Measurements from ENCODE around the gene RERE.

RERE gene

DNA sequence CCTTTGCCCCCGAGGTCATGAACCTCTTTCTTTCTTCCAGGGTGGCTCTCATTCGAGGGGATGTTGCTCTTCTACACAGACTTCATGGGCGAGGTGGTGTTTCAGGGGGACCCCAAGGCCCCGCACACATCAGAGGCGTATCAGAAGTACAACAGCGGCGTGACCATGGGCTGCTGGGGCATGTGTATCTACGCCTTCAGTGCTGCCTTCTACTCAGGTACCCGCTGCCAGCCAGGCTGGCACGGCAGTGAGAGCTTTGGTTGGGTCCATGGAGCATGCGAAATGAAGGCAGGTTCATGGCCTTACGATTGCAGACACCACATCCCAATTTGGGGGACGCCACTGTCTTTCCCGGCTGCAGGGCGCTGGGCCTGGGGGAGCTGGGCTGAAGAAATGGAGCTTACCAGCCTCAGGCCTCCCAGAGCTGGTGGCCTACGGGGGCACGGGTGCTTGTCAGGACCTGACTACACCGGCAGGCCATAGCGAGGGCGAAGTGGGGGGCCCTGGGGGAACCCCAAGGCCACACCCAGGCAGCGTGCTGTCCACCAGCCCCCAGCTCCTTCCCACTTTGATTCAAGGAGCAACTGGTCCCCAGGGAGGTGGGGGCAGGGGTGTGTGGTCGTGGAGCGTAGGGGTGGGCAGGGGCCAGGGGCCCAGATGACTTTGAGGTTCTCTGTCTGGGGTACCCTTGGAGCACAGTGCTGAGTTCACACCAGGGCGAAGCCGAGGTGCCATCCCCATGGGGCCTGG is 479.5 kb downstream of the RERE start:
- DNase-seq = no peak

DNA sequence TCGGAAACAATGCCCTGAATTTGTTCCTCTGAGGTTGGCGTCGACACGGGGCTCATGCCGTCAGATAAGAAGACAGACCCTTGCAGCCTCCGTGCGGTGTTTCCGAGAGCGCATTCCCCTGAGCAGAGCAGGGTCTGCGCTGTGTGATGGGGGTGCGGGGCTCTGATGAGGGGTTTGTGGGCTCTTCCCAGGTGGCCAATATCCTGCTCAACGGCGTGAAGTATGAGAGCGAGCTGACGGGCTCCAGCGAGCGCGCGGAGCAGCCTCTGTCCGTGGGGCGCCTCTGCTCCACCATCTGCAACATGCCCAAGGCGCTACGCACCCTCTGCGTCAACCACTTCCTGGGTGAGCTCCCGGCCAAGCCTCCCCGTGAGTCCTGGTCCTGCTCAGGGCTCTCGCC is 482.2 kb downstream of the RERE start:
- DNase-seq = no peak

DNA sequence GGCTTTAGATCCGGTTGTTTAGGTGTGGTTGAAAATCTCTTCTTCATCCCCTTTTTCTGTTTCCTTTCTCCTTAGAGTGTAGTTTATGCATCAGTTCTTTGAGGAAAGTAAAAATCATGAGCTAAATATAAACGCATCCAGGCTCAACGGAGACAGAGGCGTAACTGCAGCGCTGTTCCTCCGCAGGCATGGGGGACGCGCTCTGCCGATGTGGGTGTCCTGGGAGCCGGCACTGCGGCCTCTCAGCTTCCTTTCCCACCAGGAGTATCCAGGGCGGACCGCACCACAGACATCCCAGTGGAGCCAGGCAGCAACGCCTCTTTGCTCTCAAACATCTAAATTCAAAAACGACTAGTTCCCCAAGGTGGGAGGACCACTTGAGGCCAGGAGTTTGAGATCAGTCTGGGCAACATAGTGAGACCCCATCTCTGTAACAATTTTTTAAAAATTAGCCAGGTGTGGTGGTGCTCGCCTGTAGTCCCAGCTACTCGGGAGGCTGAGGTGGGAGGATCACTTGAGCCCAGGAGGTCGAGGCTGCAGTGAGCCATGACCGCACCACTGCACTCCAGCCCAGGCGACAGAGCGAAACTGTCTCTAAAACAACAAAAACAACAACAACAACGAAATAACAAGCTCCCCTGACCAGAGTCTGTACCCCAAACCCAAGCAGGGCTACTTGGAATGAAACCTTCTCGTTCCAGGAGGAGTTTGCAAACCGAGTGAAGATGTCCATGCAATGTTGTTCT is 483.2 kb downstream of the RERE start:
- DNase-seq = no peak

DNA sequence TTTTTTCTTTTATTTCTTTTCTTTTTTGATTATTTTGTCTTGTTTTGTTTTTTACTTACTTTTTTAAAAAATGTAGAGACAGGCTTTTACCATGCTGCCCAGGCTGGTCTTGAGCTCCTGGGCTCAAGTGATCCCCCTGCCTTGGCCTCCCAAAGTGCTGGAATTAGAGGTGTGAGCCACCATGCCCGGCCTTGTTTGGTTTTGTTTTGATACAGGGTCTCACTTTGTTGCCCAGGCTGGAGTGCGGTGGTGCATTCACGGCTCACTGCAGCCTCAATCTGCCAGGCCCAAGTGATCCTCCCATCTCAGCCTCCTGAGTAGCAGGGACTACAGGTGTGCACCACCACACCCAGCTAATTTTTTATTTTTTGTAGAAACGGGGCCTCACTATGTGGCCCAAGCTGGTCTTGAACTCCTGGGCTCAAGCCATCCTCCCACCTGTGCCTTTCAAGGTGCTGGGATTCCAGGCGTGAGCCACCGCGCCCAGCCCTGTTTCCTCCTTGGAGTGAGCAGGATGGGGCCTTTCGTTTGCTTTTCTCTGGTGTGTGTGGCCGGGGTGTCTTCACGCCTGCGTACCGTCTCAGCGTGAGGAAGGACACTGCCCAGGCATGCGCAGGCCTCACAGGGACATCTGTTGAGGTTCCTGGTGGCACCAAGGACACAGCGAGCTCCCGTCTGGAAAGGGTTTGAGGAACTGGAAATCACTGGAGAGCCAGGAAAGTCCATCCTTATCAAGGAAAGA is 484.0 kb downstream of the RERE start:
- no peak for DNase-seq

DNA sequence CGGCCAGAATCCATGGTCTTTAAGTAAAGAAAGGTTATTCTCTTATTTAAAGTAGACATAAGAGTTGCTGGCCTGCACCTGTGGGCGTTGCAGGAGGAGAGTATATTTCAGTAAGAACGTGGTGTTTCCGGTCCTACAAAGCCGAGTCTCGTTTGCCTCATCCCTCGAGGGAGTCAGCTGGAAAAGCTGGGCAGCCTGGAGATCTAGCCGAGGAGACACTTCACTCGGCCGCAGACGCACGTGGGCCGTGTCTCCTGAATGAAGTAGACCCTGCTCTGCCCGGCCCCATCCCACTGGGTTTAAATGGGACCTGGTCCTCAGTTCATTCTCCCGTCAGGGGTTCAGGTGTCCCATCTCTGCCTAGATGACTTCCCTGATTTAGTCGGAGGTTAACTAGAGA is 484.6 kb downstream of the RERE start:
- no peak for DNase-seq

DNA sequence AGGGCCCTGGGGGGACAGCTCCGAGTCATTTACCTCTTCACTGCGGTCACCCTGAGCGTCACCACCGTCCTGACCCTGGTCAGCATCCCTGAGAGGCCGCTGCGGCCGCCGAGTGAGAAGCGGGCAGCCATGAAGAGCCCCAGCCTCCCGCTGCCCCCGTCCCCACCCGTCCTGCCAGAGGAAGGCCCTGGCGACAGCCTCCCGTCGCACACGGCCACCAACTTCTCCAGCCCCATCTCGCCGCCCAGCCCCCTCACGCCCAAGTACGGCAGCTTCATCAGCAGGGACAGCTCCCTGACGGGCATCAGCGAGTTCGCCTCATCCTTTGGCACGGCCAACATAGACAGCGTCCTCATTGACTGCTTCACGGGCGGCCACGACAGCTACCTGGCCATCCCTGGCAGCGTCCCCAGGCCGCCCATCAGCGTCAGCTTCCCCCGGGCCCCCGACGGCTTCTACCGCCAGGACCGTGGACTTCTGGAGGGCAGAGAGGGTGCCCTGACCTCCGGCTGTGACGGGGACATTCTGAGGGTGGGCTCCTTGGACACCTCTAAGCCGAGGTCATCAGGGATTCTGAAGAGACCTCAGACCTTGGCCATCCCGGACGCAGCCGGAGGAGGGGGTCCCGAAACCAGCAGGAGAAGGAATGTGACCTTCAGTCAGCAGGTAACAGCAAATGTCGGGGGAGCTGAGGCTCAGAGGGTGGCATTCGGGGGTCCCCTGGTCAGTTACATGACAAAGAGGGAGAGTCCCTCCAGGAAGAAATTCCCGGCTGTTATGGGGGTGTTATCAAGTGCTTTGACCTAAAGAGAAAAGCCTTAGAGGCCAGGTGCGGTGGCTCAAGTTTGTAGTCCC is 486.9 kb downstream of the RERE start:
- no peak for DNase-seq

DNA sequence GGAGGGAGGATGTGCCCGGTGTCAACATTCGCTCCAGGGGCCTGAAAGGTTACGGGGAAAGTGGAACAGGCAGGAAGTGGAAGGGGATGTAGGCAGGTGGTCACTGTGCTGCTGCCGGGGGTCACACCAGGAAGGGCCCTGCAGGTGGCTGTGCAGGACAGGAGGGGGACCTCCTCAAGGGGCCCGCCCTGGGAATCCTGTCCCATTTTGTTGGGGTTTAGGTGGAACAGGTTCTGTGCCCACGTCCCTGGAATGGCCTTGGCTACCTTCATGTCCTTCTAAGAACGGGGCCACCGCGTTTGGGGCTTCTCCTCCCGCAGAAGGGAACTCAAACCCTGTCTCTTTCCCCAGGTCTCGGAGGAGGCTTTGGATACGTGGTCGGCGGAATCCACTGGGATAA is 487.6 kb downstream of the RERE start:
- no peak for DNase-seq

DNA sequence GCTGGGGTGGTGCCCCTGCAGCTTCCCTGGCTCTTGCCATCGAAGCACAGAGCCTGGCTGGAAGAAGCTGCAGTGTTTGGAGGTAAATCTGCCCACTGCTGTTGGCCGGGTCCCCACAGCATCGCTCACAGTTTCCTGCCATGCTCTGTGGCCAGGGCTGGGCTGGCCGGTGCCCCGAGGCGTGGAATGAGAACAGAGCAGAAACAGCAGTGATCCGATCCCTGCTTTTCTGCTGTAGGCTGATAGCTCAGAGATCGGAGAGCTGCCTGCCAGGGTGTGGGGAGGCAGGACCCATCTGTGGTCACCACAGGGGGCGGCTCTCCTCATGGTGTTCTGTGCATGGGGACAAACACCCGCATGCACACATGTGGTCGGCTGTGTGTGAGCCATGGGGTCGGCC is 488.0 kb downstream of the RERE start:
- no peak for DNase-seq

DNA sequence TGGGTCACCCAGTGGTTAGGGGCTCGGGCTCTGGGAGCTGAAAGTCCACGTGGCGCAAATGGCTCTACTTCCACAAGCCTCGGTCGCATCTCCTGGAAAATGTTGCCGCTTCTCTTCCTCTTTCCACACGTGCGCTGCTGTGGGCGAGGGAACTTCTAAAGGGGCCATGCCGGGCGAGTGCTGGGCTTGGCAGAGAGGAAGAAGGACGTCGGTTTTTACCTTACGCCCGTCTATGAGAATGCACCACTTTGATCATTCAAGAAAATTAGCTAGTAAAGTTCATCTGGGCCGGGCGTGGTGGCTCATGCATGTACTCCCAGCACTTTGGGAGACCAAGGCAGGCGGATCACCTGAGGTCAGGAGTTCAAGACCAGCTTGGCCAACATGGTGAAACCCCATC is 489.2 kb downstream of the RERE start:
- DNase-seq = no peak

DNA sequence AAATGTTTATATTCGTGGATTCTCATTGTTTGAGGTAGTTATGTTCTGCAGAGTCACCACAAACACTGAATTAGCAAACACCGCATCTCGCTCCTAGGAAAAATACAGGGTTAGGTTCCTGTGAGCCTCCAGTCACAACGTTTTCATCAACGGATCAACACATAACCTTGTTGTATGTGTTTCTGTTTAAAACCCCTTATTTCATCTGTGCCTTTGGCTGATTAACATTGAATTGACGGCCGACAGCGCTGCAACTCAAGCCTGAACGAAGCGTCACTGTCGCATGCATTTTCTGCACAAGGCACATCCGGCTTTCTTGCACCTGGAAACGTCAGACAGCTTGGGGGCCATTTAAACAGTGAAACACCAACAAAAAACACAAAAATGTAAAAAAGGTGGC is 491.2 kb downstream of the RERE start:
- DNase-seq = no peak

DNA sequence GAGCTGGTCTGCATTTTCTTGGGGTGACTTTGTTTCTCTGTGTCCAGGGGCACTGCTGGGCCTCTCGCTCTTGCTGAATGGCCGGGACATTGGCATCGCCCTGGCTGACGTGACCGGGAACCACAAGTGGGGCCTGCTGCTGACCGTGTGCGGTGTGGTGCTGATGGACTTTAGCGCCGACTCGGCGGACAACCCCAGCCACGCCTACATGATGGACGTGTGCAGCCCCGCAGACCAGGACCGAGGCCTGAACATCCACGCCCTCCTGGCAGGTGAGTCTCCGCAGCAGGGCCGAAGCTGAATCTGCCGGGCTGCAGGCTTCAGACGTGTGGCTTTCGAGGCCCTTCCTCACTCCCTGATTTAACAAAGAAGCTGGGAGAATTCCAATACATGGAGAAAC is 491.7 kb downstream of the RERE start:
- DNase-seq = no peak

DNA sequence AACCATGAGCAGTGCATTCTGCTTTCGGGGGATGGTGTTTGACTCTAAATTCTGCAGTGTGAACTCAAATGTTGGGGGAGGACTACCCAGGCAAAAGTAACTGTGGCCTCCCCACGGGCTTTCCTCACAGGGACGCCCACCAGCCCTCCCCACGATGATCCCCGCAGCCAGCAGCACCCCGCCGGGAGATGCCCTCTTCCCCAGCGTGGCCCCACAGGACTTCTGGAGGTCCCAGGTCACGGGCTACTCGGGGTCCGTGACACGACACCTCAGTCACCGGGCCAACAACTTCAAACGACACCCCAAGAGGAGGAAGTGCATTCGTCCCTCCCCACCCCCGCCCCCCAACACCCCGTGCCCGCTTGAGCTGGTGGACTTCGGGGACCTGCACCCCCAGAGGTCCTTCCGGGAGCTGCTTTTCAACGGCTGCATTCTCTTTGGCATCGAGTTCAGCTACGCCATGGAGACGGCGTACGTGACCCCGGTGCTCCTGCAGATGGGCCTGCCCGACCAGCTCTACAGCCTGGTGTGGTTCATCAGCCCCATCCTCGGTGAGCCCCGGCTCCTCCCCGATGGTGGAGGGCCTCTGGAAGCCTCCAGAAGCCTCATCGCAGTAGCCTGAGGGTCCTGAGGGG is 493.1 kb downstream of the RERE start:
- DNase-seq = no peak

DNA sequence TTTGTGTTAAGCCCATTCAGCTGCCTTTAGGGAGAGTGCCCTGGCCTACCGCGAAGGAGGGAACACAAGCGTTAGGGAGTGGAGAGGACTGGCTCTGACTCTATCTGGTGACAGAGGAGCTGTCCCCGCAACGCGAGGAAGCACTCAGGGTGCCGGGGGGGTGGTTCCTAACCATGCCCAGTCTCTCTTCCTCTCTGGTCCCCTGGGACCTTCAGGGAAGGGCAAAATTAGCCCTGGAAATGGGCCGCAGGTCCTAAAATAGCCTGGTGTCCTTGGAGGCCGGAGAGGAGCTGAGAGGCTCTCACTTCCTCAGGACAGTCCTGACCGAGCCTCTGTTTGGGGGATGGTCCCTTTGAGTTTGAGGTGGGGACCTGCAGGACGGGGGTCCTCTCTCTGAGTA is 493.7 kb downstream of the RERE start:
- DNase-seq = no peak

DNA sequence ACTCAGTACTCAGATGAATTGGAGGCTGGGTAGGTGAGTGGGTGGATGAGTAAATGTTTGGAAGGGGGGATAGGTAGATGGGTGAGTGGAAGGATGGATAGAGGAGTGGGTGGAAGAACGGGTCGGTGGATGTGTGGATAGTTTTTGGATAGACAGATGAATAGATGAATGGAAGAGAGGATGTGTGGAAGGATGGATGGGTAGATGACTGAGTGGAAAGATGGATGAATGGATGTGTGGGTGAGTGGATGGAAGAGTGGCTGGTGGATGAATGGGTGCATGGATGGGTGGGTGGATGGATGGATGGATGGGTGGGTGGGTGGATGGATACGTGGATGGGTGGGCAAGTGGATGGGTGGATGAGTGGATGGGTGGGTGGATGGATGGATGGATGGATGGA is 495.8 kb downstream of the RERE start:
- no peak for DNase-seq

DNA sequence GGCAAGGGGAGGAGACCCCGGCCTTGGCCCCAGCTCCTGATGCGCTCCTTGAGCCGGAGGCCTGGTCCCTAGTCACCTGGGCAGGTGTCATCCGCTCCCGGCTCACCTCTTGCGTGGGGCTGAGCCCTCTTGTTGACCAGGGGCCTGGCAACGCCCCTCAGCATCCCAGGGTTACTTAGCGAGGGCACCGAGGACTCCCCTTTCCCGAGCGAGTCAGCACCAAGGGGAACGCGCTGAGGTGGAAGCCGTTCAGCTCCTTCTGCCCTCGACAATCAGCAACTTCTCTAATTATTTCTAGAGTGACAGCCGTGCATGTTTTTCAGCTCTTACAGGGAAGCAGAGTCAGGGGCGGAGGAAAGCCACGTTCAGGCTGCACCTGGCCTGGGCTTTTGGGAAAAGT is 499.0 kb downstream of the RERE start:
- no peak for DNase-seq

DNA sequence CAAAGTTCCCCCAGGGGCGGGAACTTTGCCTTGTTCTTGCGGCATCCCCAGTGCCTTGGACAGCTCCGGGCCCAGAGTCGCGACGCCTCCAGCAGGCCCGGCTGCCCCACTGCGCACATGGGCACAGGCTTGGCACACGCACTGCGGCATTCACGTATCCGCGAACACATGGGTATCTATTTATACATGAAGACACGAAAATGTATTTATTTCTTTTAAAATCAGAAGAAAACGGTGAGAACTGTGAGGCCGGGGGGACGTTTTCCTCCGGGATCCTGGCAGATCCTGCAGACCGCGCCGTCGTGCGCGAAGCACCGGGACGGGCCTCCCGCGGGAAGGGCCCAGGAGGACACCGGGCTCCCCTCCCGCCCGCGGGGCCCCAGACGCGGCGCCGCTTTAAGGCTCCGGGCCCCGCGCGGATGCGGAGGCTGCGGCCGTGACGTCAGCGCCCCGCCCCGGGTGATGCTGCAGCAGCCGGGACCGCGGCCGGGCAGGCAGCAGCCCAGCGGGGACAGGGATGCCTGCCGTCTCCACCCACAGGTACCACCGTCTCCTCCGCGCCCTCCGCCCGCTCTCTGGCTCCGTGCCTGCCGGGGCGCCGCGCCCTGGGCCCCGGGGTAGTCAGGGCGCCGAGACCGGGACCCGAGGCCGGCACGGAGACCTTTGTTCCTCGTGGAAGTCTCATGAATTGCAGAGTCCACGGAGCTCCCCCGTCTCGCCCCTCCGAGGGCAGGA is 499.6 kb downstream of the RERE start, which contains the start of gene SLC45A1:
Gene SLC45A1, plus strand, starts transcription at position 468 of the 735 bp plus-strand sequence. CDS start 6,216 bp downstream, outside the sequence.
- DNase-seq = no peak

DNA sequence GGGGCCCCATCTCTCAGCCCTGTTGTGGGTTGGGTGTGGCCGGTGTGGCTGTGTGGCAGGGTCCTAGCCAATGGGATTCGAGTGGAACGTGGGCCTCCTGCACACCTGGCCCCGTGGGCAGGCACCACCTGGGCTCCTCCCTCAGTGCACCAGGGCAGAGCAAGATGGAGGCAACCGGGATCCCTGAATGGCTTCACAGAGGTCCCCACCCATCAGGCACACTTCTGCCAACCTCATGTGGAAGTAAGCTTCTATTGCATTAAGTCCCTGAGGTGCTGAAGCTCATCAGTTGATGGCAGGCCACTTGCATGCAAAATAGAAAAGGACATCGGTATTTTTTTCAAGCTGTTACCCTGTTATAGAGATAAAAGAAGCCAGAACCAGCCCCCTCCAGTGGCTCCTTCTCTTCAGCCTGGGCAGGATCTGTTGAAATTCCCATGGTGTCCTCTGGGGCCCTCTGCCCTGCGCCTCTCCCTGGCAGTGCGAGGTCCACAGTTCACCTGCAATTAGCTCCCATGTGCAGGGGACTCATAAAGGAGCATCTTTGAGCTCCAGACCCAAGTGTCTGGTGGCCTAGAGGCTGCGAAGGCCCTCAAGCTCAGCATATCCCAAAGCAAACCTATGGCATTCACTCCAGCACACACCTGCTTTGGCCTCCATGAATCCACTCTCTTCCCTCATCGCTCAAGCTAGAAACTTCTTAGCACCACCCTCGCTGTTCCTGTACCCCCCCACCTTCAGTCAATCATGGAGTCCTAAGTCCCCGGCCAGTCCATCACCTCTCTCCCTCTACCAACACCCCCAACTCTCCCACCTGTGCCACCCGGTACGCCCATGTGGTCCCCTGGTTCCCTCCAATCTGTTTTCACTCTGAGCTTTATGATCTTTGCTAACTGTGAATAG is 501.6 kb downstream of the RERE start:
- DNase-seq = no peak

DNA sequence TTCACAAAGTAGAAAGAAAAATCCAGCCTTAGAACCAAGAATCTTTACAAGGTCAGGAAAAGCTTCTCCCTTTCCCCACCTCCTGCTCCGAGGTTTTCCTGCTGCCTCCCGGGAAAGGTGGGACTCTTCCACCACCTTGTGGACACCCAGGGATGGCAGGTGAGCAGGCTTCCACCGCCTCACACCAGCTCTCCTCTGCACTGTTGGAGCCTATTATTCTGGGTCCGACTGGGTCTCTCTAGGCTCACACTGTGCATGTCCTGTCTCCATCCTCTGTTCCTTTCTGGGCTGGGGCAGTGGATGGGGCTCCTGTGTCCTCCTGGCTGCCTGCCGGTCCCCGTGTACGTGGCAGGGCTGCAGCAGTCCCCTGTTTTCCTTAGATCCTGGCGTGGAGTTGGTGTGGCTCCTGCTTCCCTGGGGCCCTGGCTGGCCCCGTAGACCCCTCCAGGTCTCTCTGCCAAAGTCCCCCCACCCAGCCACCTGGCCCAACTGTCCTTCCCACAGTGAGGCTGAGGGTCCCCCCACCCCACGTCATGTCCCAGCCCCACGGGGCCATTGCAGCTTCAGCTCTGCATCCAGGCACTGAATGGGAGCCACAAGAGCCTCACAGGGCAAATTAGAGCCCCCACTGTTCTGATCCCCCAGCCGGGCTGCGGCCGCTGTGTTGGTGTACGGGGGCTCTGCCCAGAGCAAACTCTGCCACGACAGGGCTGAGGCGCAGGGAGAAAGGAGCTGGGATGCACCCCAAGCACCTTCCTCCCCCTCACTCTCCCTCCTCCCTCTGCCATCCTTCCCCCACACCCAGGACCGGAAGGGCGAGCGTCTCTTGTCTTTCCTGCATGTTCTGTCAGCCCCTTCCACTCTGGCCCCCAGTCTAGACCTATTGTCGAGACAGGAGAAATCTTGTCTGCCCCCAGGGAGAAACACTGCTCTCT is 502.8 kb downstream of the RERE start:
- DNase-seq = no peak

DNA sequence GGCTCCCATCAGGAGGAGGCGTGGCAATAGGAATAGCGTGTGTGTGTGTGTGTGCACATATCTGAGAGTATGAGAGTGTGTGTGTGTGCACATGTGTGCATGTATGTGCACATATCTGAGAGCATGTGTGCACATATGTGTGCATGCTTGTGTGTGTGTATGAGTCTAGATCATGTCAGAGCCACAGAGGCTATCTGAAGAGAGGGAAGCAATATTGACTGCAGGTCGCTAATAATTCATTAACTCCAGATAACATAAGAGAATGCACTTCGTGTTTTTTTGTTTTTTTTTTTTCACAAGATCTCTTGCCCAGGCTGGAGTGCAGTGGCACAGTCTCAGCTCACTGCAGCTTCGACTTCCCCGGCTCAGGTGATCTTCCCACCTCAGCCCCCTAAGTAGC is 504.2 kb downstream of the RERE start:
- no peak for DNase-seq

All from AML-193 (cell line).